ENCODE data around the gene CYB561A3.

DNA sequence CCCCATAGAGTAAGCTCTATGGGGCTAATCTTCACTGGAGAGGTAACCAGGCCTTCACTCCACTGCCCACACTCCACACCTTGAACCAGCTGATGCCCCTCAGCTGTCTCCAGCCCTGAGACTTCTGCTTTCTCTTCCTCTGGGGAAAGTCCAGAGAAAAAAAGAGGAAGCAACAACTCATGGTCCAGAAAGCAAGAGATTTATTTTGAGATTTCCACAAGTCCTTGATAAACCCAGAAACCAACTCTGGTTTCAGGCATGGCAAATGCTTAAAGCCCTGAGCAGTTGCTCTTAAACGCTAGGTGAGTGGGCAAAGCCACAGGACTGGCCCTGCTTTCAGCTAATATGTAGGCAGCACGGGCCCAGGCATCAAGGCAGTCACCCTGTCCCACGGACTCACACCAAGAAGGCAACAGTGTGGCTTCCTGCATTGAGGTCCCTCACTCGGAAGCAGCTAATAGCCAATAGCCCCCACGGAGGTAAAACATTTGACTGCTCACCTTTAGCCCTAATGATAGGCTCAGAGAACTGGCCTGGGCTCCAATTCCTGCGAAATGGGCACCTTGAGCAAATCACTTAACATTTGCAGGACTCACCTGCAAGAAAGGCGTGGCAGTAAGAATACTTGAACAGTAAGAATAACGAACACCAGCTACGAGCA is 4.3 kb downstream of the CYB561A3 start:
- no peak for TF ChIP-seq EZH2phosphoT487 (IDR thresholded peaks at IDR 0.05)
- TF ChIP-seq, protein P1, sequence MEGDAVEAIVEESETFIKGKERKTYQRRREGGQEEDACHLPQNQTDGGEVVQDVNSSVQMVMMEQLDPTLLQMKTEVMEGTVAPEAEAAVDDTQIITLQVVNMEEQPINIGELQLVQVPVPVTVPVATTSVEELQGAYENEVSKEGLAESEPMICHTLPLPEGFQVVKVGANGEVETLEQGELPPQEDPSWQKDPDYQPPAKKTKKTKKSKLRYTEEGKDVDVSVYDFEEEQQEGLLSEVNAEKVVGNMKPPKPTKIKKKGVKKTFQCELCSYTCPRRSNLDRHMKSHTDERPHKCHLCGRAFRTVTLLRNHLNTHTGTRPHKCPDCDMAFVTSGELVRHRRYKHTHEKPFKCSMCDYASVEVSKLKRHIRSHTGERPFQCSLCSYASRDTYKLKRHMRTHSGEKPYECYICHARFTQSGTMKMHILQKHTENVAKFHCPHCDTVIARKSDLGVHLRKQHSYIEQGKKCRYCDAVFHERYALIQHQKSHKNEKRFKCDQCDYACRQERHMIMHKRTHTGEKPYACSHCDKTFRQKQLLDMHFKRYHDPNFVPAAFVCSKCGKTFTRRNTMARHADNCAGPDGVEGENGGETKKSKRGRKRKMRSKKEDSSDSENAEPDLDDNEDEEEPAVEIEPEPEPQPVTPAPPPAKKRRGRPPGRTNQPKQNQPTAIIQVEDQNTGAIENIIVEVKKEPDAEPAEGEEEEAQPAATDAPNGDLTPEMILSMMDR (IDR thresholded peaks at IDR 0.05), result no peak
- TF ChIP-seq EZH2 (IDR thresholded peaks at IDR 0.05), result no peak
